ENCODE results near the gene PAX6.

DNA sequence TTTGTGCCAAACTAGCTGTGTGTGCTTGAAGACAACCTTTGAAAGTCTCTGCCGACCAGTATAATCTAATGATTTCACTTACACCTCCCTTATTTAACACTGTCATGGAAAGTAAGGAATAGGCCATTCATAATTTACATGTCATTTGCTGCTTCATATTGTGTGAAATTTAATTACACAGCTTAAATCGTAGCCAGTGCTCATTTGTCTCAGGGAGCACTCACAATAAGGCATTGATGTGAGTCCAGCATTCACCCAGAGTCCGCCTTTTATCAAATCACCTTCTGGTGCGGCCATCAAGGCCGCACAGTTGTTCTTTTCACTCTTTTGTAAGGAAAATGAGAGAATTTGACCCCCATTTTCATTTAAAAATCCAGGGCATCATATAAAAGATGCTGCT is 46.9 kb downstream of the PAX6 start:
- TF ChIP-seq, protein P1, sequence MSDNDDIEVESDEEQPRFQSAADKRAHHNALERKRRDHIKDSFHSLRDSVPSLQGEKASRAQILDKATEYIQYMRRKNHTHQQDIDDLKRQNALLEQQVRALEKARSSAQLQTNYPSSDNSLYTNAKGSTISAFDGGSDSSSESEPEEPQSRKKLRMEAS (IDR thresholded peaks at IDR 0.05) = no peak
- TF ChIP-seq, protein P2, sequence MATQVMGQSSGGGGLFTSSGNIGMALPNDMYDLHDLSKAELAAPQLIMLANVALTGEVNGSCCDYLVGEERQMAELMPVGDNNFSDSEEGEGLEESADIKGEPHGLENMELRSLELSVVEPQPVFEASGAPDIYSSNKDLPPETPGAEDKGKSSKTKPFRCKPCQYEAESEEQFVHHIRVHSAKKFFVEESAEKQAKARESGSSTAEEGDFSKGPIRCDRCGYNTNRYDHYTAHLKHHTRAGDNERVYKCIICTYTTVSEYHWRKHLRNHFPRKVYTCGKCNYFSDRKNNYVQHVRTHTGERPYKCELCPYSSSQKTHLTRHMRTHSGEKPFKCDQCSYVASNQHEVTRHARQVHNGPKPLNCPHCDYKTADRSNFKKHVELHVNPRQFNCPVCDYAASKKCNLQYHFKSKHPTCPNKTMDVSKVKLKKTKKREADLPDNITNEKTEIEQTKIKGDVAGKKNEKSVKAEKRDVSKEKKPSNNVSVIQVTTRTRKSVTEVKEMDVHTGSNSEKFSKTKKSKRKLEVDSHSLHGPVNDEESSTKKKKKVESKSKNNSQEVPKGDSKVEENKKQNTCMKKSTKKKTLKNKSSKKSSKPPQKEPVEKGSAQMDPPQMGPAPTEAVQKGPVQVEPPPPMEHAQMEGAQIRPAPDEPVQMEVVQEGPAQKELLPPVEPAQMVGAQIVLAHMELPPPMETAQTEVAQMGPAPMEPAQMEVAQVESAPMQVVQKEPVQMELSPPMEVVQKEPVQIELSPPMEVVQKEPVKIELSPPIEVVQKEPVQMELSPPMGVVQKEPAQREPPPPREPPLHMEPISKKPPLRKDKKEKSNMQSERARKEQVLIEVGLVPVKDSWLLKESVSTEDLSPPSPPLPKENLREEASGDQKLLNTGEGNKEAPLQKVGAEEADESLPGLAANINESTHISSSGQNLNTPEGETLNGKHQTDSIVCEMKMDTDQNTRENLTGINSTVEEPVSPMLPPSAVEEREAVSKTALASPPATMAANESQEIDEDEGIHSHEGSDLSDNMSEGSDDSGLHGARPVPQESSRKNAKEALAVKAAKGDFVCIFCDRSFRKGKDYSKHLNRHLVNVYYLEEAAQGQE (IDR thresholded peaks at IDR 0.05; ENCODE audit: low read depth) = no peak
- TF ChIP-seq TEAD4 (IDR thresholded peaks at IDR 0.05) (no peak), NFIC (IDR thresholded peaks at IDR 0.05) (no peak), FOXM1 (IDR thresholded peaks at IDR 0.05; ENCODE audit: borderline replicate concordance, low read depth) (no peak), EP300 (IDR thresholded peaks at IDR 0.05; ENCODE audit: borderline replicate concordance) (no peak), YY1 (IDR thresholded peaks at IDR 0.05; ENCODE audit: low read depth) (no peak), TCF12 (IDR thresholded peaks at IDR 0.05; ENCODE audit: low read depth) (no peak), RAD21 (IDR thresholded peaks at IDR 0.05; ENCODE audit: low read depth) (no peak), CEBPB (IDR thresholded peaks at IDR 0.05) (no peak), CREB1 (IDR thresholded peaks at IDR 0.05; ENCODE audit: low read depth) (no peak), EGR1 (IDR thresholded peaks at IDR 0.05) (no peak), ZBTB7A (IDR thresholded peaks at IDR 0.05; ENCODE audit: low read depth) (no peak)
- TF ChIP-seq, protein P3, sequence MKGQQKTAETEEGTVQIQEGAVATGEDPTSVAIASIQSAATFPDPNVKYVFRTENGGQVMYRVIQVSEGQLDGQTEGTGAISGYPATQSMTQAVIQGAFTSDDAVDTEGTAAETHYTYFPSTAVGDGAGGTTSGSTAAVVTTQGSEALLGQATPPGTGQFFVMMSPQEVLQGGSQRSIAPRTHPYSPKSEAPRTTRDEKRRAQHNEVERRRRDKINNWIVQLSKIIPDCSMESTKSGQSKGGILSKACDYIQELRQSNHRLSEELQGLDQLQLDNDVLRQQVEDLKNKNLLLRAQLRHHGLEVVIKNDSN (IDR thresholded peaks at IDR 0.05) = no peak
